HFFc6 (cell line): ENCODE results near the gene ARID3B. TPM values are rescaled to one million over a fixed set of nuclear protein-coding genes. Genes with fewer than 3 reads are reported as not detected.

Source experiments
- DNase-seq: peaks from one replicate; pipeline ENCODE4 v3.0.0-alpha.2; 2018
- H3K27ac Mint-ChIP-seq: 2 replicates; pipeline ENCODE4 v1.8.0; 2020; ENCODE audit warnings: mild to moderate bottlenecking, mixed read lengths
- H3K27me3 Mint-ChIP-seq: 2 replicates; pipeline ENCODE4 v1.8.0; 2021; ENCODE audit warnings: mild to moderate bottlenecking, moderate library complexity, mixed read lengths; ENCODE audit not compliant: insufficient read depth
- H3K36me3 Mint-ChIP-seq: 2 replicates; pipeline ENCODE4 v1.8.0; 2021; ENCODE audit warnings: low read depth, mixed read lengths
- H3K4me1 Mint-ChIP-seq: 2 replicates; pipeline ENCODE4 v1.8.0; 2020; ENCODE audit warnings: low read depth, mixed read lengths
- H3K4me3 Mint-ChIP-seq: 2 replicates; pipeline ENCODE4 v1.8.0; 2020; ENCODE audit warnings: mild to moderate bottlenecking, moderate library complexity, mixed read lengths
- H3K9me3 Mint-ChIP-seq: 2 replicates; pipeline ENCODE4 v1.8.0; 2020; ENCODE audit warnings: mild to moderate bottlenecking, mixed read lengths
- CTCF ChIP-seq: fragments of 200-600 bp; sonication (generic); IDR thresholded peaks from 2 replicates; pipeline ENCODE4 v1.5.0; 2021; ENCODE audit warnings: antibody characterized with exemption, mild to moderate bottlenecking
- total RNA-seq, 6 experiments: library from RNA; stranded (reverse); fragmentation: NEBNext Ultra II Directional; extraction: Animal tissue kit (Norgen Biotek cat#: 25700); gene quantifications; 2 replicates in 1 of 6; 3 replicates in 5 of 6; pipeline ENCODE4 v1.2.3, GENCODE V29; 2021

The ARID3B gene
- total RNA-seq, 6 experiments from 2014 or later: 1.2 to 2.1 (median 1.6) TPM

- Mint-ChIP-seq H3K4me1 (peaks cover 19% of the 10 kb centered on the region), H3K27ac (peak overlapping the region; percentile 53; the same call in 1 of the 2 replicates), H3K4me3 (peak overlapping the region; percentile 54), H3K36me3 (no peaks in the 10 kb centered on the region; the same call in 1 of the 2 replicates), H3K9me3 (no peaks in the 10 kb centered on the region), H3K27me3 (peaks cover 23% of the 10 kb centered on the region)
- peak; percentile 43 for DNase-seq
- no peak for TF ChIP-seq CTCF
Observed at GRCh38 chr15:74613089-74613952, 72.3 kb downstream of the ARID3B start.

GRCh38 chr15:74613953-74614743 is 73.1 kb downstream of the ARID3B start:
- no peaks in the 10 kb centered on the region for H3K9me3 Mint-ChIP-seq
- H3K27ac Mint-ChIP-seq: peak overlapping the region; percentile 62
- no peaks in the 10 kb centered on the region; the same call in none of the 2 replicates for H3K36me3 Mint-ChIP-seq
- peaks cover 19% of the 10 kb centered on the region for H3K27me3 Mint-ChIP-seq
- no peak for DNase-seq
- peak overlapping the region; percentile 76 for H3K4me3 Mint-ChIP-seq
- H3K4me1 Mint-ChIP-seq: peaks cover 19% of the 10 kb centered on the region
- no peak for TF ChIP-seq CTCF

- peaks cover 11% of the 10 kb centered on the region for H3K27me3 Mint-ChIP-seq
- H3K9me3 Mint-ChIP-seq: no peaks in the 10 kb centered on the region
- no peak for TF ChIP-seq CTCF
- H3K4me3 Mint-ChIP-seq: peak overlapping the region; percentile 97
- peaks cover 19% of the 10 kb centered on the region for H3K4me1 Mint-ChIP-seq
- peak; percentile 68 for DNase-seq
- no peaks in the 10 kb centered on the region; the same call in none of the 2 replicates for H3K36me3 Mint-ChIP-seq
- peak overlapping the region; percentile 94 for H3K27ac Mint-ChIP-seq
Observed at GRCh38 chr15:74614744-74615507, 73.9 kb downstream of the ARID3B start.

GRCh38 chr15:74615508-74616365 is 74.7 kb downstream of the ARID3B start, which contains the start of gene CLK3:
Gene CLK3, plus strand, starts transcription at chr15:74615836. Its CDS starts 3,361 bp downstream, at chr15:74619197.
- Mint-ChIP-seq H3K36me3 (peaks cover under 1% of the 10 kb centered on the region), H3K4me1 (peaks cover 19% of the 10 kb centered on the region), H3K9me3 (no peaks in the 10 kb centered on the region), H3K27me3 (peaks cover 12% of the 10 kb centered on the region; the same call in 1 of the 2 replicates), H3K4me3 (peak within 1 kb of the TSS; percentile 97), H3K27ac (peak within 1 kb of the TSS; percentile 94)
- peak; percentile 87 for DNase-seq
- TF ChIP-seq CTCF: no peak
